WTC11 (cell line): ENCODE measurements around the gene B3GLCT. TPM values are rescaled to one million over a fixed set of nuclear protein-coding genes. Genes with fewer than 3 reads are reported as not detected.

ENCODE experiments used
- ATAC-seq: fragments of 200-7000 bp; cut with Tn5 transposase; 2 replicates; pipeline ENCODE4 v1.10.0; 2021; ENCODE audit warnings: mild to moderate bottlenecking, moderate library complexity
- CTCF ChIA-PET: fragments of 300-600 bp; sonication (Branson Sonifier 250); formaldehyde crosslinking; loops from one replicate; lab custom pipeline; 2021; ENCODE audit warnings: antibody characterized with exemption; lab: Charles Lee
- POLR2A ChIA-PET: fragments of 350-600 bp; sonication (Branson Sonifier 250); formaldehyde crosslinking; loops from one replicate; lab custom pipeline; 2021; ENCODE audit warnings: antibody characterized with exemption; lab: Charles Lee
- DNase-seq: peaks from one replicate; pipeline ENCODE4 v3.0.0; 2021; ENCODE audit warnings: low spot score
- H3K27ac Mint-ChIP-seq: 2 replicates; pipeline ENCODE4 v1.8.0; 2021; ENCODE audit warnings: mixed read lengths
- H3K27me3 Mint-ChIP-seq: 2 replicates; pipeline ENCODE4 v1.8.0; 2021; ENCODE audit warnings: low read depth, mild to moderate bottlenecking, moderate library complexity, mixed read lengths
- H3K36me3 Mint-ChIP-seq: 2 replicates; pipeline ENCODE4 v1.8.0; 2021; ENCODE audit warnings: mixed read lengths
- H3K4me1 Mint-ChIP-seq: 2 replicates; pipeline ENCODE4 v1.8.0; 2022; ENCODE audit warnings: mixed read lengths
- H3K4me3 Mint-ChIP-seq: 2 replicates; pipeline ENCODE4 v1.8.0; 2021; ENCODE audit warnings: mild to moderate bottlenecking, moderate library complexity, mixed read lengths
- H3K9me3 Mint-ChIP-seq: 2 replicates; pipeline ENCODE4 v1.8.0; 2021; ENCODE audit warnings: mixed read lengths
- CBFB ChIP-seq: sonication (generic); formaldehyde crosslinking; IDR thresholded peaks from 2 replicates; pipeline ENCODE4 v1.8.1; 2022; ENCODE audit warnings: mild to moderate bottlenecking, low read depth, missing genetic modification reagents
- ELF4 ChIP-seq: sonication (generic); formaldehyde crosslinking; IDR thresholded peaks from 2 replicates; pipeline ENCODE4 v1.8.1; 2022; ENCODE audit warnings: low read depth, mild to moderate bottlenecking, moderate library complexity, missing genetic modification reagents
- GABPB1 ChIP-seq: sonication (generic); formaldehyde crosslinking; IDR thresholded peaks from 2 replicates; pipeline ENCODE4 v1.8.1; 2023; ENCODE audit warnings: mild to moderate bottlenecking, missing genetic modification reagents
- GRHL2 ChIP-seq: fragments of 250-450 bp; sonication (Bioruptor Pico); IDR thresholded peaks from 2 replicates; pipeline ENCODE4 v1.8.0; 2022; ENCODE audit warnings: mild to moderate bottlenecking, moderate library complexity; ENCODE audit not compliant: insufficient replicate concordance, severe bottlenecking
- HMGA2 ChIP-seq: fragments of 250-450 bp; sonication (Bioruptor Pico); IDR thresholded peaks from 2 replicates; pipeline ENCODE4 v1.4.0; 2021; ENCODE audit warnings: mild to moderate bottlenecking, moderate library complexity
- IRF2 ChIP-seq: sonication (generic); formaldehyde crosslinking; IDR thresholded peaks from 2 replicates; pipeline ENCODE4 v1.8.0; 2022; ENCODE audit warnings: low read depth, missing genetic modification reagents, borderline replicate concordance
- JUN ChIP-seq: sonication (generic); formaldehyde crosslinking; IDR thresholded peaks from 2 replicates; pipeline ENCODE4 v1.8.0; 2023; ENCODE audit warnings: mild to moderate bottlenecking, missing genetic modification reagents
- MYBL2 ChIP-seq: sonication (generic); formaldehyde crosslinking; IDR thresholded peaks from 2 replicates; pipeline ENCODE4 v1.8.1; 2023; ENCODE audit warnings: mild to moderate bottlenecking, moderate library complexity, missing genetic modification reagents
- NFYB ChIP-seq: sonication (generic); formaldehyde crosslinking; conservative IDR thresholded peaks from 2 replicates; pipeline ENCODE4 v1.8.0; 2022; ENCODE audit warnings: low read depth, missing genetic modification reagents
- NR2C2 ChIP-seq: sonication (generic); formaldehyde crosslinking; IDR thresholded peaks from 2 replicates; pipeline ENCODE4 v1.8.0; 2022; ENCODE audit warnings: mild to moderate bottlenecking, missing genetic modification reagents
- OVOL2 ChIP-seq: fragments of 250-450 bp; sonication (Bioruptor Pico); IDR thresholded peaks from 2 replicates; pipeline ENCODE4 v1.9.0; 2021; ENCODE audit warnings: mild to moderate bottlenecking, borderline replicate concordance
- SMAD4 ChIP-seq: sonication (generic); formaldehyde crosslinking; IDR thresholded peaks from 2 replicates; pipeline ENCODE4 v1.8.0; 2022; ENCODE audit warnings: mild to moderate bottlenecking, missing genetic modification reagents
- SOX15 ChIP-seq: fragments of 250-450 bp; sonication (Bioruptor Pico); IDR thresholded peaks from 2 replicates; pipeline ENCODE4 v1.9.0; 2021; ENCODE audit warnings: mild to moderate bottlenecking
- TCF7 ChIP-seq: sonication (generic); formaldehyde crosslinking; IDR thresholded peaks from 2 replicates; pipeline ENCODE4 v1.8.0; 2022; ENCODE audit warnings: mild to moderate bottlenecking, low read depth, missing genetic modification reagents, moderate library complexity
- ZBTB21 ChIP-seq: sonication (generic); formaldehyde crosslinking; IDR thresholded peaks from 2 replicates; pipeline ENCODE4 v1.8.1; 2023; ENCODE audit warnings: mild to moderate bottlenecking, missing genetic modification reagents, borderline replicate concordance
- ZNF138 ChIP-seq: sonication (generic); formaldehyde crosslinking; conservative IDR thresholded peaks from 2 replicates; pipeline ENCODE4 v1.8.1; 2022; ENCODE audit warnings: mild to moderate bottlenecking, moderate library complexity, missing genetic modification reagents
- ZNF263 ChIP-seq: sonication (generic); formaldehyde crosslinking; IDR thresholded peaks from 2 replicates; pipeline ENCODE4 v1.8.1; 2022; ENCODE audit warnings: low read depth, mild to moderate bottlenecking, moderate library complexity, missing genetic modification reagents
- ZNF423 ChIP-seq: fragments of 250-450 bp; sonication (Bioruptor Pico); IDR thresholded peaks from 2 replicates; pipeline ENCODE4 v2.1.2; 2022; ENCODE audit warnings: mild to moderate bottlenecking, moderate library complexity
- total RNA-seq: library from RNA; stranded (reverse); gene quantifications from 3 replicates; pipeline ENCODE4 v1.2.3, GENCODE V29; 2021
- TF ChIP-seq, protein P1 (sequence below): sonication (generic); formaldehyde crosslinking; conservative IDR thresholded peaks from 2 replicates; pipeline ENCODE4 v1.8.1; 2022; ENCODE audit warnings: mild to moderate bottlenecking, missing genetic modification reagents
- TF ChIP-seq, protein P2 (sequence below): sonication (generic); formaldehyde crosslinking; IDR thresholded peaks from 2 replicates; pipeline ENCODE4 v1.8.1; 2023; ENCODE audit warnings: mild to moderate bottlenecking, missing genetic modification reagents, moderate library complexity
- TF ChIP-seq, protein P3 (sequence below): sonication (generic); formaldehyde crosslinking; IDR thresholded peaks from 2 replicates; pipeline ENCODE4 v1.8.0; 2022; ENCODE audit warnings: mild to moderate bottlenecking, missing genetic modification reagents
- TF ChIP-seq, protein P4 (sequence below): sonication (generic); formaldehyde crosslinking; IDR thresholded peaks from 2 replicates; pipeline ENCODE4 v1.8.0; 2022; ENCODE audit warnings: mild to moderate bottlenecking, missing genetic modification reagents

B3GLCT gene
- total RNA-seq, 1 experiment from 2014 or later = 2.4 TPM

DNA sequence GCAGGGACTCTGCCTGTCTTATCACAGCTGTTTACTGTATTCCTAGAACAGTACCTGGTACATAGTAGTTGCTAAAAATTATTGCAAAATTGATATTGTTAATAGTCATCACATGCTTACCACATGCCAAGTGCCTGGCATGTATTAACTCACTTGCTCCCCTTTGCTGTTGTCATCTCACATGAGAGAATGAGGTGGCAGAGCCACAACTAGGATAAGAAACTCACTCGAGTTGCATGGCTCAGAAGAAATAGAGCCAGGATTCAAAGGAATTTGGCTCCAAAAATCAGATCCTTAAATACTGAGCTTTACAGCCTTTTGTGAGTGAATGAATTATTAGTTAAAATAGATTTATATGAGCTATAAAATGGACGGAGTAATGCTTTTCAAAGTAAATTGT is 42.6 kb downstream of the B3GLCT start (continued):
- TF ChIP-seq, protein P1, sequence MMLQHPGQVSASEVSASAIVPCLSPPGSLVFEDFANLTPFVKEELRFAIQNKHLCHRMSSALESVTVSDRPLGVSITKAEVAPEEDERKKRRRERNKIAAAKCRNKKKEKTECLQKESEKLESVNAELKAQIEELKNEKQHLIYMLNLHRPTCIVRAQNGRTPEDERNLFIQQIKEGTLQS (CRISPR knock-in tag) = no peak
- TF ChIP-seq MYBL2 (no peak), SMAD4 (CRISPR knock-in tag) (no peak), CBFB (no peak), IRF2 (no peak), ZNF138 (CRISPR knock-in tag) (no peak), ELF4 (CRISPR knock-in tag) (no peak), ZBTB21 (CRISPR knock-in tag) (no peak)
- TF ChIP-seq, protein P2, sequence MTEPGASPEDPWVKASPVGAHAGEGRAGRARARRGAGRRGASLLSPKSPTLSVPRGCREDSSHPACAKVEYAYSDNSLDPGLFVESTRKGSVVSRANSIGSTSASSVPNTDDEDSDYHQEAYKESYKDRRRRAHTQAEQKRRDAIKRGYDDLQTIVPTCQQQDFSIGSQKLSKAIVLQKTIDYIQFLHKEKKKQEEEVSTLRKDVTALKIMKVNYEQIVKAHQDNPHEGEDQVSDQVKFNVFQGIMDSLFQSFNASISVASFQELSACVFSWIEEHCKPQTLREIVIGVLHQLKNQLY (CRISPR knock-in tag) = no peak
- TF ChIP-seq, protein P3, sequence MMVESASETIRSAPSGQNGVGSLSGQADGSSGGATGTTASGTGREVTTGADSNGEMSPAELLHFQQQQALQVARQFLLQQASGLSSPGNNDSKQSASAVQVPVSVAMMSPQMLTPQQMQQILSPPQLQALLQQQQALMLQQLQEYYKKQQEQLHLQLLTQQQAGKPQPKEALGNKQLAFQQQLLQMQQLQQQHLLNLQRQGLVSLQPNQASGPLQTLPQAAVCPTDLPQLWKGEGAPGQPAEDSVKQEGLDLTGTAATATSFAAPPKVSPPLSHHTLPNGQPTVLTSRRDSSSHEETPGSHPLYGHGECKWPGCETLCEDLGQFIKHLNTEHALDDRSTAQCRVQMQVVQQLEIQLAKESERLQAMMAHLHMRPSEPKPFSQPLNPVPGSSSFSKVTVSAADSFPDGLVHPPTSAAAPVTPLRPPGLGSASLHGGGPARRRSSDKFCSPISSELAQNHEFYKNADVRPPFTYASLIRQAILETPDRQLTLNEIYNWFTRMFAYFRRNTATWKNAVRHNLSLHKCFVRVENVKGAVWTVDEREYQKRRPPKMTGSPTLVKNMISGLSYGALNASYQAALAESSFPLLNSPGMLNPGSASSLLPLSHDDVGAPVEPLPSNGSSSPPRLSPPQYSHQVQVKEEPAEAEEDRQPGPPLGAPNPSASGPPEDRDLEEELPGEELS = no peak

DNA sequence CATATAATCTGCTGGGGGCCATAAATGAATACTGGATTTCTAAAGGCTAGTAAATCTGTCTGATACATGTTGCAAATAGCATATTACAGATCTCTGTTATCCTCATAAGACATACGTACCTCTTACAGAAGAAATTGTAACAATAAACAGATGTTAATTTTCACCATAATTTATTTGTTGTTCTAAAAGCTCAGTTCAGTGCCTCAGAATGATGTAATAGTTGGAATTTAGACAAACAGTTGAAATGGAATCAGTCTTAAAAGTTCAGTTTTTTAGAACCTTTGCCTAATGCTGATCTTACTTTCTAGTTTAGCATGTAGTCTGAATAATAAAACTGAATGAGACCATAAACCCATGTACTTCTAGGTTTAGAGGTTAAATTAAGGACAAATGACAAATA is 43.1 kb downstream of the B3GLCT start:
- ATAC-seq (no peak), DNase-seq (no peak)
- CTCF ChIA-PET = no interaction called here
- no peak overlapping the region for H3K27ac Mint-ChIP-seq
- no peaks in the 10 kb centered on the region for H3K27me3 Mint-ChIP-seq
- POLR2A ChIA-PET = no interaction called here
- H3K4me1 Mint-ChIP-seq = no peaks in the 10 kb centered on the region
- H3K36me3 Mint-ChIP-seq = no peaks in the 10 kb centered on the region
- no peak overlapping the region for H3K4me3 Mint-ChIP-seq
- no peak for TF ChIP-seq ZNF423 (CRISPR knock-in tag)
- TF ChIP-seq OVOL2 (CRISPR knock-in tag) = no peak
- TF ChIP-seq SOX15 (CRISPR knock-in tag) = no peak
- TF ChIP-seq NR2C2 (CRISPR knock-in tag) = no peak
- no peak for TF ChIP-seq NFYB (CRISPR knock-in tag)
- TF ChIP-seq TCF7 (CRISPR knock-in tag) = no peak
- TF ChIP-seq, protein P3 = no peak
- TF ChIP-seq HMGA2 (CRISPR knock-in tag) = no peak
- no peak for TF ChIP-seq GABPB1
- H3K9me3 Mint-ChIP-seq = no peaks in the 10 kb centered on the region

DNA sequence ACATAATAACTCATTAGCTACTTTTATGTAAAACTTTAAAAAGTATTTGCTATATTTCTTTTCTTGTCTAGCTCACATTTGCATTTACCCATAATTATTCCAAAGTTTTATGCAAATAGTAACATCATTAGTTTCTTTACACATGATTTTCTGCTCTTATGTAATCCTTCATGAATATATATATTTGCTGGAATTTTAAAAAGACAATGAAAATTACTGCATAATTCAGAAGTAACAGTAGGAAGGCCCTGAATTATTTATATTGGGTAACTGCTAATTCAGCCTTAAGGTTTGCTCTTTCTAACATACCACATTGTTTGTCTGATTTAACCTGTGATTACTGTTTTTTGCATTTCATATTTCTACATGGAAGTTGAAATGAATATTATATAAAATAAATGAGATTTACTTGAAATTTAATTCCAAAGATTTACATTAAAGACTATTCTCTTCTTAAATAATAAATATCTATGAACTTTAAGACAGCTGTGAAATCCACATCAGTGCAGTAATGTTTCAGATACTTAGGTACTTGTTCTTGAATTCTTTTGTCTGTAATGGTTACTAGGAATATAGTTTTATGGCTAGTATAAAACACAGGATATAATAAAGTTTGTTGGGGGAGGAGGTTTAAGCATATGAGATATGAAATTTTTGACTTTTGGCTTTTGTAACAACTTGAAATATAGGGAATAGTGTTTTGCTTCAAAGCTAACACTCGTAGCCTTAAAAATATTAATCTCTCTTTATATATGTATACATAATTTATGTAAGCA is 46.0 kb downstream of the B3GLCT start:
- Mint-ChIP-seq H3K9me3 (peaks cover under 1% of the 10 kb centered on the region), H3K4me1 (no peaks in the 10 kb centered on the region), H3K27ac (no peak overlapping the region), H3K27me3 (no peaks in the 10 kb centered on the region), H3K4me3 (no peak overlapping the region), H3K36me3 (peaks cover under 1% of the 10 kb centered on the region; the same call in 1 of the 2 replicates)
- TF ChIP-seq GRHL2 = no peak
- no peak for TF ChIP-seq ZNF263
- no peak for TF ChIP-seq JUN (CRISPR knock-in tag)
- TF ChIP-seq NR2C2 (CRISPR knock-in tag) = no peak
- TF ChIP-seq SOX15 (CRISPR knock-in tag) = no peak
- TF ChIP-seq ZBTB21 (CRISPR knock-in tag) = no peak
- TF ChIP-seq, protein P4, sequence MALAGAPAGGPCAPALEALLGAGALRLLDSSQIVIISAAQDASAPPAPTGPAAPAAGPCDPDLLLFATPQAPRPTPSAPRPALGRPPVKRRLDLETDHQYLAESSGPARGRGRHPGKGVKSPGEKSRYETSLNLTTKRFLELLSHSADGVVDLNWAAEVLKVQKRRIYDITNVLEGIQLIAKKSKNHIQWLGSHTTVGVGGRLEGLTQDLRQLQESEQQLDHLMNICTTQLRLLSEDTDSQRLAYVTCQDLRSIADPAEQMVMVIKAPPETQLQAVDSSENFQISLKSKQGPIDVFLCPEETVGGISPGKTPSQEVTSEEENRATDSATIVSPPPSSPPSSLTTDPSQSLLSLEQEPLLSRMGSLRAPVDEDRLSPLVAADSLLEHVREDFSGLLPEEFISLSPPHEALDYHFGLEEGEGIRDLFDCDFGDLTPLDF (CRISPR knock-in tag) = no peak
- POLR2A ChIA-PET = no interaction called here
- ATAC-seq (no peak), DNase-seq (no peak)
- CTCF ChIA-PET = interaction anchor here (0.7 to 0.9 kb wide), 3 partner anchors 9 to 186 kb away, joined by 3 read pairs; no protein-coding TSS in a partner anchor
